NCI-H128 (cell line): ENCODE data around the gene FAM168A.

Experiments
- DNase-seq: peaks from one replicate; lab custom pipeline; 2025; ENCODE audit not compliant: unreplicated experiment; lab: John Stamatoyannopoulos, UW

FAM168A gene

GRCh38 chr11:73392108-73393010, 205.6 kb downstream of the FAM168A start:
- no peak for DNase-seq

- no peak for DNase-seq
Measured at GRCh38 chr11:73391665-73392064, 206.2 kb downstream of the FAM168A start.

GRCh38 chr11:73390601-73391565, 207.0 kb downstream of the FAM168A start:
- no peak for DNase-seq

- no peak for DNase-seq
Measured at GRCh38 chr11:73389916-73390315, 208.0 kb downstream of the FAM168A start.

- no peak for DNase-seq
Measured at GRCh38 chr11:73389134-73389525, 208.8 kb downstream of the FAM168A start.

GRCh38 chr11:73388265-73389133, 209.4 kb downstream of the FAM168A start:
- no peak for DNase-seq

GRCh38 chr11:73387594-73388264, 210.2 kb downstream of the FAM168A start:
- no peak for DNase-seq

- no peak for DNase-seq
Measured at GRCh38 chr11:73386546-73386945, 211.4 kb downstream of the FAM168A start.

GRCh38 chr11:73386016-73386415, 211.9 kb downstream of the FAM168A start:
- no peak for DNase-seq

- DNase-seq = no peak
Measured at GRCh38 chr11:73384872-73385689, 212.8 kb downstream of the FAM168A start.

GRCh38 chr11:73384531-73384871, 213.4 kb downstream of the FAM168A start:
- DNase-seq = no peak

- no peak for DNase-seq
Measured at GRCh38 chr11:73384125-73384441, 213.8 kb downstream of the FAM168A start.

GRCh38 chr11:73383249-73384124, 214.4 kb downstream of the FAM168A start:
- DNase-seq = no peak

GRCh38 chr11:73382747-73383146, 215.2 kb downstream of the FAM168A start:
- DNase-seq = no peak

GRCh38 chr11:73382183-73382582, 215.7 kb downstream of the FAM168A start:
- no peak for DNase-seq

GRCh38 chr11:73381589-73381988, 216.3 kb downstream of the FAM168A start:
- no peak for DNase-seq

- no peak for DNase-seq
Measured at GRCh38 chr11:73380897-73381410, 217.0 kb downstream of the FAM168A start.

- DNase-seq = no peak
Measured at GRCh38 chr11:73380331-73380730, 217.6 kb downstream of the FAM168A start.
